Epithelial cell of proximal tubule (primary cell): ENCODE data around the gene FNDC3B. TPM values are rescaled to one million over a fixed set of nuclear protein-coding genes. Genes with fewer than 3 reads are reported as not detected.

ENCODE experiments used
- DNase-seq: peaks from one replicate; pipeline ENCODE4 v3.0.0-alpha.2; 2011; ENCODE audit warnings: low read depth
- H3K4me3 ChIP-seq: 2 replicates; pipeline ENCODE4 v1.5.1; 2011; ENCODE audit warnings: low read depth, mild to moderate bottlenecking, low read length
- total RNA-seq: library from RNA; depleted of rRNA; stranded (reverse); fragments of >200 nt; gene quantifications from 2 replicates; pipeline ENCODE4 v1.2.3, GENCODE V29; 2015
- TF ChIP-seq, protein P1 (sequence below): conservative IDR thresholded peaks from 2 replicates; pipeline ENCODE4 v1.5.1; 2012; ENCODE audit warnings: low read depth, mild to moderate bottlenecking, low read length

FNDC3B gene
- total RNA-seq, 1 donor from 2014 or later = 37.3 TPM

DNA sequence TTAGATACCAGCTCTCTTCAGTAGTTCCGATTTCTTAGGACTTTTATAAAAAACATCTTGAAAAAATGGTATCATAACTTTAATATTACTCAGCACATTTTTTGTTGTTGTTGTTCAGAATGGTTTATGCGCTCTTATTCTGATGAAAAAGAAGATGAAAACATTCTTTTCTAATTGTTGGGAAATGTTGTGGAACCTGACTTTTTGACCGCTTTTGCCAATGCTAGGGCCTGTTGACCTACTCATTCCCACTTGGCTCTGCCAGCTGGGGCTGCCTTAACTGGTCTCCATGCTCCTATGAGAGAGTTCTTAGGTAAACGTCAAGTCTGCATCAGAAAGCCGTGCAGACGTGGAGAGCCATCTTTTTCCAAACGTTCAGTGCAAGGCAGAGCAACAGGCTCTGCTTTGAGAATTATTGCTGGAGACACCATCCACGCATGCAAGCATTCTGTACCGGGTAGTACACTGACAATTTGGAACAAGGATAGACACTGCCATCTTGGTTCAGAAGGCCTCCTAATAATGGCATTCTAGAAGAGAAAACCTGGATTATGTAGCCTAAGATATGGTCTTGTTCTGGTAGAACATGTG is 232.1 kb downstream of the FNDC3B start:
- TF ChIP-seq, protein P1, sequence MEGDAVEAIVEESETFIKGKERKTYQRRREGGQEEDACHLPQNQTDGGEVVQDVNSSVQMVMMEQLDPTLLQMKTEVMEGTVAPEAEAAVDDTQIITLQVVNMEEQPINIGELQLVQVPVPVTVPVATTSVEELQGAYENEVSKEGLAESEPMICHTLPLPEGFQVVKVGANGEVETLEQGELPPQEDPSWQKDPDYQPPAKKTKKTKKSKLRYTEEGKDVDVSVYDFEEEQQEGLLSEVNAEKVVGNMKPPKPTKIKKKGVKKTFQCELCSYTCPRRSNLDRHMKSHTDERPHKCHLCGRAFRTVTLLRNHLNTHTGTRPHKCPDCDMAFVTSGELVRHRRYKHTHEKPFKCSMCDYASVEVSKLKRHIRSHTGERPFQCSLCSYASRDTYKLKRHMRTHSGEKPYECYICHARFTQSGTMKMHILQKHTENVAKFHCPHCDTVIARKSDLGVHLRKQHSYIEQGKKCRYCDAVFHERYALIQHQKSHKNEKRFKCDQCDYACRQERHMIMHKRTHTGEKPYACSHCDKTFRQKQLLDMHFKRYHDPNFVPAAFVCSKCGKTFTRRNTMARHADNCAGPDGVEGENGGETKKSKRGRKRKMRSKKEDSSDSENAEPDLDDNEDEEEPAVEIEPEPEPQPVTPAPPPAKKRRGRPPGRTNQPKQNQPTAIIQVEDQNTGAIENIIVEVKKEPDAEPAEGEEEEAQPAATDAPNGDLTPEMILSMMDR = no peak
- DNase-seq = no peak
- H3K4me3 ChIP-seq = no peak overlapping the region

DNA sequence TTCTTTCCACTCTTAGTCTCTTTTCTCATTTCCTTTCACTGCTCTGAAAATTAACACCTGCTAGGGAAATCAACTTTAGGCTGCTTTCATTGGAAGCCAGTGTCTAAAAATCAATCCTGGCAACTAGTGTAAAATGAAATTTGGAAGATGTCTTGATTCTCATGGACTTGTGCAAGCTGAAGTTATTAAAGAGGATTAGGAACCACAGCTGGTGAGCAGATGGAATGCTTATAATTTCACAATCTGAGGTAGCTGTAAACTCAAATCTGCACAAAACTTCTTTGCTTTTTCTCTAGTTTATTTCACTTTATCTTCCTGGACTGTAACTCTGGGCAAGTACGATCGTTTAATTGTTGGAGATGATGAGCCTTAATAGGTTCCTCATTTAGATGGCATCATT is 233.3 kb downstream of the FNDC3B start:
- no peak overlapping the region for H3K4me3 ChIP-seq
- TF ChIP-seq, protein P1 = no peak
- DNase-seq = no peak

DNA sequence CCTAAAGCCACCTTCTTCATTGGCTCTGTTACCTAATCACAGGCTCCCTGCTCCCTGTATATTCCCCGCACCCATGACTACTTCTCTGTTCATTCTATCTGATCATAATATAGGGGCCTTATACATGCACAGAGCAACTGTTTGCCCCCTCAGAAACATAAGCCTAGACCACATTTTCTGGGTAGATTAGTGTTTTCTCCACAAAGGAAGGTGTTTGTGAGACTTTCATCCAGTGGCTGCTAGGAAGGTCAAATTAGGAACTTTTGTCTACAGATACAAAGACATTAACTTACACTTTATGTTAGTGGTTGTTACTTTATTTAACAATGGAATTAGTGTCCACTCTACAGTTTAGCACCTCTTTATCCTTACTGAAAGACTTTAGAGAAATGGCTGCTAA is 234.0 kb downstream of the FNDC3B start:
- H3K4me3 ChIP-seq = no peak overlapping the region
- TF ChIP-seq, protein P1 = no peak

DNA sequence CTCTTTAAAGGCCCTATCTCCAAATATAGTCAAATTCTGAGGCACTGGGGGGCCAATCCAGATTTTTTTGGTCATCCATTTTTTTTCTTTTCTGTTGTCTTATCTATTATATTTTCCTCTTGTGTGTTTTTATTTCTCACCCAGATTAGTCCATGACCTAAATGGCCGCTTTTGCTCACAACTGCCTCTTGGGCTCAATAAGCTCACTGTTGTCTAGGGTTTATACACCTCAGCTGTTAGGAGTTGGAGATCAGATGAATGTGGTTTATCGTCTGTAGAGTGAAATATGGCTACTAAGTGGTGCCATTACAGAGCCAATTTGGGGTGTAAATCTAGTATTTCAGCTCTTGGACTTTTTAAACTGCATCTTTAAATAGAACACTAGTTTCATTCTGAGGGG is 235.5 kb downstream of the FNDC3B start:
- H3K4me3 ChIP-seq = no peak overlapping the region
- no peak for DNase-seq
- TF ChIP-seq, protein P1 = no peak

More for the DNA sequence above, 234.0 kb downstream of the FNDC3B start:
- no peak for DNase-seq

DNA sequence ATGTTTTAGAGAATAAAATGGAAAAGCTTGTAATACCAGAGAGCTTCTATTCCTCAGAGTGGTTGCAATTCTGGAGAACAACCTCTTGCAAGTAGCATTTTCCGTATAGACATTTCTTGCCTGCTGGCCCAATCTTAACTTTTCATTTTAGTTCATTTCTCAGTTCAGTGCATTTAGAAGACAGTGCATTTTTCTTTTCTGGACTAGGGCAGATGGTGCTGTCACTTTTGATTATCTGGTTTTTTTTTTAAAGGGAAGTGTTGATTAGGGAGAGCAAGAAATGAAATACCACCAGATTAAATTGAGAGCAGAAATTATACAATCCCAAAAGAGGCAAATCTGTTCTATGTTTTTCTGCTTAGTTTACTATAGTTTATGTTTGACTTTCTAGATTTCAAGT is 236.2 kb downstream of the FNDC3B start:
- DNase-seq = no peak
- TF ChIP-seq, protein P1 = no peak
- H3K4me3 ChIP-seq = no peak overlapping the region

DNA sequence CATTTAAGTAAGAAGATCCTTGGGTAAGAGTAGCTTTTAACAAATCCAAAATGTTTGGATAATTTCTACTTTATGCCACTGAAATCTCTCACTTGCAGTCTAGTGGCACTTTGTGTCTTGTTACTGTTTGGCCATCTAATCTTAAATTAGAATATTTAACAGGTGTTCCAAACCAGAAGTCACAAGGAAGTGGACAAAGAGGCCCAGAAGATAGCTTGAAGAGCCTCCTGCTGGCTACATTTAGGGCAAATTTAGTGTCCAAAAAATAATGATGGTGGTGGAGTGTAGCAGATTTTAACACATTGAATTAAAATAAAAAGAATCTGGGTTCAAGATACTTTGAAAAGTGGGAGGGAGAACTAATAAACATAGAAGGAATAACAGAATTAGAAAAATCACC is 236.7 kb downstream of the FNDC3B start:
- no peak for DNase-seq
- H3K4me3 ChIP-seq = no peak overlapping the region
- TF ChIP-seq, protein P1 = peak; percentile 27

DNA sequence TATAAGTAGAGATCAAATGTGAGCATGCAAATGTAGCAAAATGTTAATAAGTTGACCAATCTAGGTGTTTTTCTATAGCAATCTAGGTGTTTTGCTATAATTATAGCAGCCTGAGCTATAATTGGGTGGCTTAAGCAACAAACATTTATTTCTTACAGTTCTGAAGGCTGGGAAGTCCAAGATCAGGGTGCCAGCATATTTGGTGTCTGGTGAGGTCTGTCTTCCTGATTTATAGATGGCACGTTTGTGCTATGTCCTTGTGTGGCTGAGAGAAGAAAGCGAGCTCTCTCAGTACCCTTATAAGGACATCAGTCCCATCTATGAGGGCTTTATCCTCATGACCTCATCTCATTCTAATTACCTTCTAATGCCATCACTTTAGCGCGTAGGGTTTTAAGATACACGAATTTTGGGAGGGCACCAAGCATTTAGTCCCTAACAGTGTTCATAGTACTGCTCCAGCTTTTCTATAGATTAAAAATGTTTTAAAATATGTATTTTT is 237.8 kb downstream of the FNDC3B start:
- no peak for DNase-seq
- TF ChIP-seq, protein P1 = no peak
- no peak overlapping the region for H3K4me3 ChIP-seq
